OCI-LY3 (cell line): Measurements from ENCODE around the gene GPR107.

ENCODE experiments used
- H2AFZ ChIP-seq: fragments of 200-600, 300-600 bp; shearing (Covaris generic); 2 replicates; pipeline ENCODE4 v1.6.0; 2014; ENCODE audit warnings: antibody characterized with exemption, low read depth, low read length
- H3K27ac ChIP-seq: fragments of 200-600, 300-600 bp; sonication (generic); 2 replicates; pipeline ENCODE4 v1.5.1; 2014; ENCODE audit warnings: mild to moderate bottlenecking, low read length, moderate library complexity, mixed read lengths
- H3K27me3 ChIP-seq: fragments of 200-600, 300-600 bp; sonication (generic); 2 replicates; pipeline ENCODE4 v1.6.1; 2014; ENCODE audit warnings: low read depth, low read length, mixed read lengths
- H3K36me3 ChIP-seq: fragments of 200-600, 300-600 bp; sonication (generic); replicated peaks from 2 replicates; pipeline ENCODE3; 2014; ENCODE audit warnings: low read depth, low read length, mixed read lengths
- H3K4me1 ChIP-seq: fragments of 300-600, 200-600 bp; sonication (generic); 2 replicates; pipeline ENCODE4 v1.6.1; 2014; ENCODE audit warnings: low read length, mixed read lengths
- H3K4me2 ChIP-seq: fragments of 200-600, 300-600 bp; sonication (generic); 2 replicates; pipeline ENCODE4 v1.6.1; 2014; ENCODE audit warnings: low read length, mixed read lengths
- H3K4me3 ChIP-seq: fragments of 300-600, 200-600 bp; sonication (generic); 2 replicates; pipeline ENCODE4 v1.5.1; 2014; ENCODE audit warnings: antibody characterized with exemption, mild to moderate bottlenecking, low read length, moderate library complexity
- H3K79me2 ChIP-seq: fragments of 300-600, 200-600 bp; shearing (Covaris generic); 2 replicates; pipeline ENCODE4 v1.6.1; 2014; ENCODE audit warnings: mild to moderate bottlenecking, low read length, mixed read lengths
- H3K9ac ChIP-seq: fragments of 300-600, 200-600 bp; shearing (Covaris generic); 2 replicates; pipeline ENCODE4 v1.6.0; 2014; ENCODE audit warnings: mild to moderate bottlenecking, low read length, moderate library complexity
- H3K9me3 ChIP-seq: fragments of 200-600, 300-600 bp; shearing (Covaris generic); 2 replicates; pipeline ENCODE4 v1.6.1; 2014; ENCODE audit warnings: low read length, mixed read lengths; ENCODE audit not compliant: insufficient read depth
- H4K20me1 ChIP-seq: fragments of 200-600, 300-600 bp; sonication (generic); 2 replicates; pipeline ENCODE4 v1.6.1; 2016; ENCODE audit warnings: low read length, mixed read lengths; ENCODE audit not compliant: insufficient read depth
- EZH2phosphoT487 ChIP-seq: fragments of 200-600 bp; shearing (Covaris generic); IDR thresholded peaks from 2 replicates; pipeline ENCODE4 v1.6.1; 2018; ENCODE audit warnings: antibody characterized with exemption, mixed run types, low read depth
- TF ChIP-seq, protein P1 (sequence below): fragments of 200-600, 300-600 bp; sonication (generic); IDR thresholded peaks from 2 replicates; pipeline ENCODE4 v1.5.1; 2014; ENCODE audit warnings: antibody characterized with exemption, low read length, low read depth

GPR107 gene

DNA sequence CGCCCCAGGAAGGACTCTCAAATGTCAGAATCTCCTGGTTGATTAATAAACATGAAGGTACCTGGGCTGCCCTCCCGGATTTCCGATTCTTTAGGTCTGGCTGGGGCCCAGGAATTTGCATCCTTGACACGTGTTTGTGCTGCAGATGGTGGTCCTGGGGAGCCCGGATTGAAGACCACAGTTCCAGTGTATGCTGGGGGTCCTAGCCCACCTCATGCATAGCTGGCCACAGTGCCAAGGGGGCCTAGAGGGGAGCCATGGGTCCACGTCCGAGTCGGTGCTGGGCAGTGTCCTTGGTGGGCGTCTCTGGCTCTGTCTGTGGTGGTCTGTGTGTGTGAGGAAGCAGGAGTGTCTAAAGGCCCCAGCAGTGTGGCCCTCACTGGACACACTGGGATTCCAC is 121.6 kb downstream of the GPR107 start:
- Histone ChIP-seq H3K79me2 (no peaks in the 10 kb centered on the region), H3K4me2 (no peak overlapping the region), H3K27me3 (0 out of 2 replicates have a peak, but pooled peaks cover 6% of the 10 kb centered on the region), H3K9ac (no peak overlapping the region), H3K27ac (no peak overlapping the region), H3K9me3 (no peaks in the 10 kb centered on the region), H2AFZ (no peak overlapping the region), H3K4me3 (no peak overlapping the region), H3K4me1 (no peaks in the 10 kb centered on the region), H3K36me3 (no peaks in the 10 kb centered on the region), H4K20me1 (no peaks in the 10 kb centered on the region)
- no peak for TF ChIP-seq EZH2phosphoT487
- TF ChIP-seq, protein P1, sequence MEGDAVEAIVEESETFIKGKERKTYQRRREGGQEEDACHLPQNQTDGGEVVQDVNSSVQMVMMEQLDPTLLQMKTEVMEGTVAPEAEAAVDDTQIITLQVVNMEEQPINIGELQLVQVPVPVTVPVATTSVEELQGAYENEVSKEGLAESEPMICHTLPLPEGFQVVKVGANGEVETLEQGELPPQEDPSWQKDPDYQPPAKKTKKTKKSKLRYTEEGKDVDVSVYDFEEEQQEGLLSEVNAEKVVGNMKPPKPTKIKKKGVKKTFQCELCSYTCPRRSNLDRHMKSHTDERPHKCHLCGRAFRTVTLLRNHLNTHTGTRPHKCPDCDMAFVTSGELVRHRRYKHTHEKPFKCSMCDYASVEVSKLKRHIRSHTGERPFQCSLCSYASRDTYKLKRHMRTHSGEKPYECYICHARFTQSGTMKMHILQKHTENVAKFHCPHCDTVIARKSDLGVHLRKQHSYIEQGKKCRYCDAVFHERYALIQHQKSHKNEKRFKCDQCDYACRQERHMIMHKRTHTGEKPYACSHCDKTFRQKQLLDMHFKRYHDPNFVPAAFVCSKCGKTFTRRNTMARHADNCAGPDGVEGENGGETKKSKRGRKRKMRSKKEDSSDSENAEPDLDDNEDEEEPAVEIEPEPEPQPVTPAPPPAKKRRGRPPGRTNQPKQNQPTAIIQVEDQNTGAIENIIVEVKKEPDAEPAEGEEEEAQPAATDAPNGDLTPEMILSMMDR = no peak

GRCh38 chr9:130176760-130177159 is 123.1 kb downstream of the GPR107 start:
- Histone ChIP-seq H3K36me3 (no peaks in the 10 kb centered on the region), H2AFZ (no peak overlapping the region), H3K79me2 (no peaks in the 10 kb centered on the region), H3K4me2 (no peak overlapping the region), H3K4me1 (no peaks in the 10 kb centered on the region), H3K4me3 (no peak overlapping the region), H3K9ac (no peak overlapping the region), H3K9me3 (no peaks in the 10 kb centered on the region), H3K27ac (no peak overlapping the region), H4K20me1 (no peaks in the 10 kb centered on the region), H3K27me3 (0 out of 2 replicates have a peak, but pooled peaks cover 6% of the 10 kb centered on the region)
- TF ChIP-seq EZH2phosphoT487 = no peak
- TF ChIP-seq, protein P1 = no peak

DNA sequence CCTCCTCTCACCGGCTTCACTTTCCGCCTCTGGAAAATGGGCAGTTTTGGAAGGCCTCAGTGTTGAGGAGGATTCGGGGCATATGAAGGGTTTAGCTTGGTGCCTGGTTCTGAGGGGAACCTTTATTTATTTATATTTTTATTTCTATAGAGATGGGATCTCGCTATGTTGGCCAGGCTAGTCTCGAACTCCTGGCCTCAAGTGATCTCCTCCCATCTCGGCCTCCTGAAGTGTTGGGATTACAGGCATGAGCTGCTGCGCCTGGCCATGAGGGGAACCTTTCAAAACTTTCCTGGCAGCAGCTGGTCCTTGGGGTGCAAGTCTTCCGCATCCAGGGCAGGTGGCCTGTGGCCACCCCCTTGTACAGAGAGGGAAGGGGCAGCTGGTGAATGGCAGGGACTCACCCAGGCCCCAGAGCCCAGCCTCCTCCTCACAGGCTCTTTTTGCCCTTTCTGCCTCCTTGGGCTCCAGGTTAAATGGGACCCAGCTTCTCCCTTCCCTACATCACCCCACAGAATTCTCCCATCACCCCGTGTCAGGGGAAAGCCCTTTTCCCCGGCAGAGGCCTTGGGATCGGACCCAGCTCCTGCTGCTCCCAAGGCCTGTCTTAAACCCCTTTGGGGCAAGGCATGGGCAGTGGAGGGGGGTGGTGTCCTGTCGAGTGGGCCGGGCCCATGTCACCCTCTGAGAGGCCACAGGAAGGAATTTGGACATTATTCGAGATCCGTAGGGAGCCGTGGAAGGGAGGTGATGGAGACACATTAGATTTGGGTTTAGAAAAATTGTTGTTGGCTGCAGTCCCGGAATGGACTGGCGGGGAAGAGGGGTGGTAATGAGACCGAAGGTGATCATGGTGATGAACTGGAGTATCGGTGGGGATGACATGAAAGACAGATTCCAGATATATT is 124.4 kb downstream of the GPR107 start:
- Histone ChIP-seq H3K27ac (no peak overlapping the region), H3K9ac (no peak overlapping the region), H3K4me3 (no peak overlapping the region), H3K27me3 (0 out of 2 replicates have a peak, but pooled peaks cover 6% of the 10 kb centered on the region), H3K4me2 (no peak overlapping the region), H2AFZ (no peak overlapping the region), H4K20me1 (no peaks in the 10 kb centered on the region), H3K36me3 (no peaks in the 10 kb centered on the region), H3K4me1 (no peaks in the 10 kb centered on the region), H3K79me2 (no peaks in the 10 kb centered on the region), H3K9me3 (no peaks in the 10 kb centered on the region)
- TF ChIP-seq, protein P1 = no peak
- no peak for TF ChIP-seq EZH2phosphoT487

GRCh38 chr9:130179331-130179907 is 125.7 kb downstream of the GPR107 start:
- no peak overlapping the region for H3K27ac ChIP-seq
- H2AFZ ChIP-seq = no peak overlapping the region
- H3K9me3 ChIP-seq = no peaks in the 10 kb centered on the region
- TF ChIP-seq, protein P1 = no peak
- no peak for TF ChIP-seq EZH2phosphoT487
- no peaks in the 10 kb centered on the region for H4K20me1 ChIP-seq
- no peaks in the 10 kb centered on the region for H3K36me3 ChIP-seq
- no peaks in the 10 kb centered on the region for H3K79me2 ChIP-seq
- no peak overlapping the region for H3K4me2 ChIP-seq
- no peak overlapping the region for H3K9ac ChIP-seq
- no peak overlapping the region for H3K4me3 ChIP-seq
- 0 out of 2 replicates have a peak, but pooled peaks cover 6% of the 10 kb centered on the region for H3K27me3 ChIP-seq
- H3K4me1 ChIP-seq = no peaks in the 10 kb centered on the region
